ENCODE measurements around the gene CDH5.

Gene CDH5

DNA sequence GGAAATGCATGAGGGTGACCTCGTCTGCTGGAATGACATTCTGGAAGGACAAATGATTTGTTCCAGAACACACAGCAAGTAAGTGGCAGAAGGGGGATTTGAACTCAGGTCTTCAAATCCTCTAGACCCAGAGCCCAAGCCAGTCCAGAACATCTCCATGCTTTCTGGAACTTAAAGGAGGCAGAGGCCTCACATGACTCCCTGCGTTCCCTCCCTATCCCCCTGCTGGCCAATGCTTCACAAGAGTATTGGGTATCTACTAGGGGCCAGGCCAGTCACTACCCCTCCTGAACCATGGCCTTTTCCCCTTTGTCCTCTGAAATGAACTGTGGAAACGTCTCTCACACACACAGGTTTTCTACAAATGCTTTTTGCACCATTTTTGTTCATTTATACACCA, 53.0 kb downstream of the CDH5 start:
- no peak for DNase-seq

GRCh38 chr16:66420396-66420795, 53.9 kb downstream of the CDH5 start:
- no peak for DNase-seq

DNA sequence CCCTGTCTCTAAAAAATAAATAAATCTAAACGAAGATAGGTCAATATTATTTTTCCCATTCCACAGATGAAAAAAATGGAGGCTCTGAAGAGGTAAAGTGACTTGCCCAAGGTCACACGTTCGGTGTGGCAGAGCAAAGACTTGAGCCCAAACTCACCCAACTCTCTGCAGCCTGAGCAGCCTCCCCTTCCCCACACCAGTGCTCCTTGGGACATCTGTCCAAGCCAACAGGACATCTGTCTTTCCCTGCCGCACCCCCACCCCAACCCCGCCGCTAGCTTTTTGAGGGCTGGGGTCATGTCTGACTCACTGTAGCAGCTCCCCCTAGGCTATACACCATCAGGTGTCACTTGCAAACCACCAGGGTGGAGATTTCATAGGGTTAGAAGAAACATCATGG, 55.4 kb downstream of the CDH5 start:
- no peak for DNase-seq

- DNase-seq: no peak
These were observed 55.9 kb downstream of the CDH5 start for GRCh38 chr16:66422366-66422765.

DNA sequence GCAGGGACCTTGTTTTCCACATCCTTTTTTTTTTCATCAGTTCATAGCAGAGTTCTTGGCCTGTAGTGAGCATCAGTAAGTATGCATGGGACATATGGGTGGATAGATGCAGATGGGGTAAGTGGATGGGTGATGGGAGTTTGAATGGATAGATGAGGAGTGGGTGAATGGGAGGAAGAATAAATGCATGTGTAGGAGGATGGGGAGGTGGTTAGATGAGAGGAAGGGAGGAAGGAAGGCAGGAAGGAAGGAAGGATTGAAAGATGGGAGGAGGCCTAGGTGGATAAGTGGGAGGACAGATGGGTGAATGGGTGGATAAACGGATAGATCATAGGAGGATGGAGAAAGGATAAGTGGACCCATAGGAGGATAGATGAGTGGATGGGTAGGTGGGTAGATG, 56.7 kb downstream of the CDH5 start:
- DNase-seq: no peak

GRCh38 chr16:66425651-66426050, 59.2 kb downstream of the CDH5 start:
- no peak for DNase-seq

GRCh38 chr16:66426112-66427035, 59.9 kb downstream of the CDH5 start:
- DNase-seq: no peak

DNA sequence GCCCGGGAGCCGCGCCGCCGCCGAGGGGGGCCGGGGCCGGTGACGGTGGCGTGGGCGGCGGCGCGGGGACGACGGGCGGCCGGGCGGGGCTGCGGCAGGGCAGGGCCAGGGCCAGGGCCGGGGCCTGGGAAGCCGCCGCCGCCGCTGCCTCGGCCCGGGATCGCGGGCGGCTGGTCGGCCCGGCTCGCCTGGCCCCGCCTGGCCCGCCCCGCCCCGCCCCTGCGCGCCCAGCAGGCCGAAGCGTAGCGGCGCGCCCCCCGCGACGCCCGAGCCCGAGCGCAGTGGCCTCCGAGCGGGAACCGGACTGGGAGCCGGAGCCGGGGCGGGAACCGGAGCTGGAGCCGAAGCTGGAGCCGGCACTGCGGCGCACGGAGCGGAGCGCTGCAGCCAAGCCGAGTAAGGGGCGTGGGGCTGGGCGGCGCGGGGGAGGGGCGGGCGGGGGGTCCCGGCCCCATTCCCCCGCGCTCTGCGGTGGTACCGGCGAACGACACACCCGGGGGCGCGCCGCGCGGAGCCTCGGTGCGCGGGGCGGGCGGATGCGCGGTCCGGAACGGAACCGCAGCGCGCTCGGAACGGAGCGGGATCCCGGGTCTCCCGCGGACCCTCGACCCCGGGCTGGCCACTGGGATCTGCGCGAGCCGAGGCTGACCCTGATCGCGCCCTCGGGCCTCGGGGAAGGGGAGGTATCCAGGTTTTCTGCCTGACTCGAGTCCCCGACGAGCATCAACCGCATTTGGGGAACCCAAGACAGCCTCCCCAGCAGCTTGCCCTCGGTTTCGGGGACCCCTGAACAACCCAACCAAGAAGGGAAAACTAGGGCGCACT, 60.8 kb downstream of the CDH5 start, which contains the start of gene BEAN1:
BEAN1 (plus strand) TSS at position 260 of the 825 bp plus-strand sequence. CDS start 10,382 bp downstream, outside the sequence.
- DNase-seq: no peak

GRCh38 chr16:66427871-66428681, 61.6 kb downstream of the CDH5 start:
- DNase-seq: no peak

DNA sequence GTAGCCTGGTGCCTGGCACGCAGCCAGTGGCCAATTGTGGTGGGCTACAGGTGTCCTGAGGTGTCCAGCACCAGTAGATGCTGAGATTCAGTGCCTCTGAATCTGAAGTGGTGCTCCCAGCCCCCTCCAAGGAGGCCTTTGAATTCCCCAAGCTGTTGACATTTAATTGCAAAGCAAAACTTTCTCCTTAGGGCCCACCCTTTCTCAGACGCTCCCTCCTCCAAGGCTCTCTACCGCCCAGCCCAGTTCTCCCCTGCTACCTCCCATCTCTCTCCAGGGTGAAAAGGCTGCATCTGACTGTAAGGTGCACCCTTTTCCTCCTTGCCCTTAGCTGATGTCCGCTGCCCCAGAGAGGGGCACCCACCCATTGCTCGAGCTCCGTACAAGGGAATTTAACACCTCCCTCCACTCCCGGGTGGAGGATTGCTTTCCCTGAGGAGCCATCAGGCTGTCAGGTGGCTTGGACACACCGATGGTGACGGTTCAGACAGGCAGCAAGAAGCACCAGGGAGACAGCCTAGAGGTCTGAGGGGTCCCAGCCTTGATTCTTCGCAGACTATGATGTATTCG, 62.3 kb downstream of the CDH5 start:
- DNase-seq: no peak

GRCh38 chr16:66429290-66429962, 62.9 kb downstream of the CDH5 start:
- DNase-seq: no peak

DNA sequence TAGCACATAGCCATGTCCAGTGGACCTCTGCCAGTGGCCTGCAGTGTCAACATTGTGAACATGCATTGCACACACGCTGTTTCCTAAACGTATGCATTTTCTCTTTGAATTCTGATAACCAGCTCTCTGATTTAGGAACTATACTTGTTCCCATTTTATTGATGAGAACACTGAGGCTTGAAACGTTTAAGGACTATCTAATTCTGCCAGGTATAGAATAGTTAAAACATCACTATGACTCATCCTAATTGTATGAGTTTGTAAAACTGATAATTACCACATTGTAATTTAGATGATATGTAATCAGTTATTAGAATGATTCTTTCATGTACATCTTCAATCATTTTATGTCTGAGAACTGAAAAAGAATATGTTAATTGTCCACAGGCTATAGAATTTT, 63.7 kb downstream of the CDH5 start:
- no peak for DNase-seq

DNA sequence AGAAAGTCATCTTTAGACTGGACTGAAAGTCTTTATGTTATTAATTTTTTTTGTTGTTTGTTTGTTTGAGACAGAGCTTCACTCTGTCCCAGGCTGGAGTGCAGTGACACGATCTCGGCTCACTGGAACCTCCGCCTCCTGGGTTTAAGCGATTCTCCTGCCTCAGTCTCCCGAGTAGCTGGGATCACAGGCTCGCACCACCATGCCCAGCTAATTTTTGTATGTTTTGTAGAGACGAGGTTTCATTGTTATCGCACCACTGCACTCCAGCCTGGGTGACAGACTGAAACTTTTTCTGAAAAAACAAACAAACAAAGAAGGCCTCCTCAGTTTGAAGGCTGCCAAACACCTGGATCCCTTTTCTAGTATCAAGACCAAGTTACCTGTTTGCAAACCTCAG, 65.3 kb downstream of the CDH5 start:
- DNase-seq: no peak

DNA sequence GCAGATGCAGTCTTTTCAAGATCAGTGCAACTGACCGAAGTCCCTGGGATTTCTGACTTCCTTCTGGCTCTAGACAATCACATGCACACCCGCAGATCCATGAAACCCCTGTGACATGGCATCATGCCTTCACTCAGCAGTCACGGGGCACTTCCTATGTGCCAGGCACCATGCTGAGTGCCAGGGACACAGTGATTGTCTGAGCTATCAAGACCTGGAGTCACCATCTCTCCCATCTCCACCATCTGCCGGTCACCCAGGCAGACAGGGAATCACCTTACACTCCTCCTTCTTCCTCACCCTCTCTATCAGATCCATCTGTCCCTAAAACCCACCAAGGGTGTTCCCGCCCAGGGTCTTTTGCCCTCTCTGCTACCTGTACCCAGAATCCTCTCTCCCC, 65.9 kb downstream of the CDH5 start:
- DNase-seq: no peak

DNA sequence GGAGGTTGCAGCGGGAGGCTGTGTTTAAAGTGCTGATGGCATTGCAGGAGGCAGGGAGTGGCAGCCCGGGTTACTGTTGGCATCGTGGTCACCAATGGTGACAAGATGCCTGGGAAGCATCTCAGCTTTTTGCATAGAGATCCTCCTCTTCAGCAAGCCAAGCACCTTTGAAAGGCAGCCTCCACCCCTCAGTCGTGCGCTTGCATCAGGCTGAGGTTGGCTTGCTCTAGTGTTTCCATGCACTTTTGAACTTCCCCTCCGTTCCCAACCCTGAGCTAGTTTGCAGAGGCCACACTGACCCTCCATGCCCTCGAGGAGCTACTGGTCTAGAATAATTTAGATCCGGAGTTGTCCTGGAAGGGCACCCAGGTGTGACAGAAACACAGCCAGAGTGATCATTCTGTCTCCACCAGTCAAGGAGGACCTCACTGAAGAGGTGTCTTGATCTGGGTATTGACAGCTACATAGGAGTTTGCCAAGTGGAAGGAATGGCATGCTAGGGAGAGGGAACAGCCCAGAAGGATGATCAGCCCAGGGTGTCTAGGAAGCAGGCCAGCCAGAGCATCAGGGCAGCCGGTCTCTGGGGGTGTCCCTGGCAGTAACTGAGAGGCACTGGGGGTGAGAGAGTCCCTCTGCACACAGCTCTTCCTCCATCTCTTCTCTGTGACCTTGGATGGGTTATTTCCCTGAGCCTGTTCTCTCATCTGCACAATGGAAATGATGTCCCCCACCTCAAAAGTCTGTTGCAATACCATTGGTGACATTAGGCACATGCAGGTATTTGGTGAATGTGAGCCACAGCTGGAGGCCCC, 68.3 kb downstream of the CDH5 start:
- no peak for DNase-seq

- no peak for DNase-seq
These were observed 69.4 kb downstream of the CDH5 start for GRCh38 chr16:66435896-66436295.

- no peak for DNase-seq
These were observed 71.0 kb downstream of the CDH5 start for GRCh38 chr16:66437391-66437945.

DNA sequence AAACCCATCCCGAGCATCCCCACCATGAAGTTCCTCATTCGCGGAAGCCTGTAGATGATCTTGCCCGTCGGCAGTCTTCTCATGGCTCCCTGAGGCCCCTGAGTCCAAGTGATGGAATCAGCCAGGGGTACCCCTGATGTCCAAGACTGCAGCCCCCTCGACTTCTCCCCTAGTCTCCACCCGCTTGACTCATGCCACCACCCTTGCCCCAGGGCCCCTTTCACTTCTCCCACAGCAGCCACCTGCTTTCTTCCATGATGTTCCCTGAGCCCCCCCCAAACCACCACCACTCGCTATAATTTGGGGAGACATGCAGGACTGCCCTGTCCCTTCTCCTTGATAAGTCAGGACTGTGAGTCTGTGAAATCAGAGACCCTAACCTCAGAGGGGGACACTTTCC, 72.0 kb downstream of the CDH5 start:
- DNase-seq: no peak

DNA sequence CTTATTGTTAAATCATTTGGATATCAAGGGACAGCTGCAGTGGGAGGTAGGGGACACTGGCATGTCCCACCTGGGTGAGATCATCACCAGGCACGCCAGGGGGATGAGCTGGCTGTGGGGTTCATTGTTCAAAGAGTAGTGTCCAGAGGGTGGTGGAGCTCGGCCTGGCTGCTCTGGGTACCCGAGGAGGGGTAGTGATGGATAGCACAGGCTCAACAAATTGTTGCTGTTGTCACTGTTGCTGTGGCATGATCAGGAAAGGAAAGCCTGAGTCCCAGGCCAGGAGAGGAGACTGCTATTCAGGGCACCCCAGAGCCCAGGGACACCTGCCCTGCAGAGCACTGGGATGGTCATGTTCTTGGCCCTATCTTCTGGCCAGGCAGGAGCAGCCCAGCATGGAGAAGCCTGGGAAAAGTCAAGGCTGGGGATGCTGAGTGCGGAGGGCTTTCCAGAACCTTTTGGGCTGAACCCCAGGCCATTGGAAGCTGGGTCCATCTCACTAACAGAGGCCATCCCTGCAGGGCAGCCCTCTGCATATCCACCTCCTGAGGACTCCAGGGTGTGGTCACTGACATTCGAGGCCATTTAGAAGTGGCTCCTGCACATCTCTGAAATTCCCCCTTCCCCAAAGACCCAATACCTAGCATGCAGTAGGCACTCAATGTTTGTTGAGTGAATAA, 72.7 kb downstream of the CDH5 start:
- DNase-seq: no peak

GRCh38 chr16:66440271-66440802, 73.8 kb downstream of the CDH5 start:
- no peak for DNase-seq
